Coronary artery (tissue), 2 donors: ENCODE measurements around the gene SETD7.

Experiments used
- DNase-seq: peaks from one replicate; pipeline ENCODE4 v3.0.0-alpha.2; 2017; ENCODE audit warnings: low spot score
- H3K27ac ChIP-seq, 2 donors: fragments of 200-600 bp; sonication (generic); one replicate each; pipeline ENCODE4 v1.5.1; 2016 to 2019
- H3K4me3 ChIP-seq: fragments of 200-600 bp; sonication (generic); 2 replicates; pipeline ENCODE4 v1.5.1; 2016; ENCODE audit warnings: mild to moderate bottlenecking, moderate library complexity
- CTCF ChIP-seq: fragments of 200-600 bp; sonication (generic); IDR thresholded peaks from one replicate; pipeline ENCODE4 v1.5.1; 2019; ENCODE audit warnings: antibody characterized with exemption

SETD7 gene

GRCh38 chr4:139587446-139587845, 31.4 kb upstream of the SETD7 start:
- H3K27ac ChIP-seq = no peak overlapping the region
- TF ChIP-seq CTCF = no peak
- H3K4me3 ChIP-seq = no peak overlapping the region
- no peak for DNase-seq

- H3K27ac ChIP-seq = no peak overlapping the region
- TF ChIP-seq CTCF = no peak
- DNase-seq = no peak
- H3K4me3 ChIP-seq = no peak overlapping the region
Observed at GRCh38 chr4:139585473-139585872, 29.5 kb upstream of the SETD7 start.

- no peak for DNase-seq
- no peak overlapping the region for H3K27ac ChIP-seq
- TF ChIP-seq CTCF = no peak
- H3K4me3 ChIP-seq = no peak overlapping the region
Observed at GRCh38 chr4:139584784-139585183, 28.8 kb upstream of the SETD7 start.

DNA sequence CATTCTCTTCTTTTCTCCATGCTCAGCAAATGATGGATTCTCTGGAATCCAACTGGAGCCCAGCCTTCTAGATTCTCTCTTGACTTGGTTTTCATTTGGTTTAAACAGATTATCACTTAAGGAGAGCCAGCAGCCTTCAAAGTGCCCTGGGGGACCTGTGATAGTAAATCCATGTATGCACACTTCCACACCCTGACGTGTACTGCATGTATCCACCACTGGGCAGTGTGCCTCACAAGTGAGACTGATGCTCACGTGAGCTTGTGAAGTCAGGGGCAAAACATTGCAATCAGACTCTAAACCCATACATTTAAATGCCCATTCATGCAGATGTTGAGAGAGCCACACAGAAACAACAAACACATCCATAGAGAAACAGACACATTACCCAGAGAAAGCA, 28.0 kb upstream of the SETD7 start:
- Histone ChIP-seq H3K27ac (no peak overlapping the region), H3K4me3 (no peak overlapping the region)
- no peak for DNase-seq
- no peak for TF ChIP-seq CTCF

- no peak for DNase-seq
Observed at GRCh38 chr4:139582044-139582443, 26.0 kb upstream of the SETD7 start.

DNA sequence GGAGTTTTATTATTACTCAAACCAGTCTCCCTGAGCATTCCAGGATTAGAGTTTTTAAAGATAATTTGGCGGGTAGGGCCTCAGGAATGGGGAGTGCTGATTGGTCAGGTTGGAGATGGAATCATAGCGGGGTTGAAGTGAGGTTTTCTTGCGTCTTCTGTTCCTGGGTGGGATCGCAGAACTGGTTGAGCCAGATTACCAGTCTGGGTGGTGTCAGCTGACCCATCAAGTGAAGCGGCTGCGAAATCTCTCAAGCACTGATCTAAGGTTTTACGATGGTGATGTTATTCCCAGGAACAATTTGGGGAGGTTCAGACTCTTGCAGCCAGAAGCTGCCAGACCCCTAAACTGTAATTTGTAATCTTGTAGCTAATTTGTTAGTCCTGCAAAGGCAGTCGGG, 25.1 kb upstream of the SETD7 start:
- no peak overlapping the region for H3K27ac ChIP-seq
- no peak overlapping the region for H3K4me3 ChIP-seq
- DNase-seq = no peak
- TF ChIP-seq CTCF = no peak

More at GRCh38 chr4:139582044-139582443, 26.0 kb upstream of the SETD7 start:
- H3K4me3 ChIP-seq = no peak overlapping the region
- TF ChIP-seq CTCF = no peak
- no peak overlapping the region for H3K27ac ChIP-seq

DNA sequence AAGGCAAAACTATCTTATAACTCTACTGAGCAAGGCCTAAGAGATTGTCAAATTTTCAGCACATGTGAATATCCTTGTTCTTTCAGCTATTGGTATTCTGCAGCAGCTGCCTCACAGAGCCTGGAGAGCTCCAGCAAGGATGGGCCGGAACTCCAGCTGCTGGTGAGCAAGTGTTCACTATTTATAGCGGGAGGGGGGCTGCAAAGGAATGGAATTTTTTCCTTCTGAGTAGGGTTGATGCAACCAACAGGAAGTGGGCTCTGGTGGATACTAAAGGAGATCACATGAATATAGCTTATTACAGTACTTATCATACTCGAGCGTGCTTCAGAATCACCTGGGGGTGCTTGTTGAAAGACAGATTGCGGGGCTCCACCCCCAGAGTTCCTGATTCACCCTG, 20.2 kb upstream of the SETD7 start:
- DNase-seq = no peak
- no peak overlapping the region for H3K27ac ChIP-seq
- no peak for TF ChIP-seq CTCF

More for the DNA sequence above, 20.2 kb upstream of the SETD7 start:
- H3K4me3 ChIP-seq = no peak overlapping the region
